ENCODE results near the gene GPR17. TPM values are rescaled to one million over a fixed set of nuclear protein-coding genes. Genes with fewer than 3 reads are reported as not detected.

Gene GPR17
- total RNA-seq, 4 donors from 2014 or later, result not detected

DNA sequence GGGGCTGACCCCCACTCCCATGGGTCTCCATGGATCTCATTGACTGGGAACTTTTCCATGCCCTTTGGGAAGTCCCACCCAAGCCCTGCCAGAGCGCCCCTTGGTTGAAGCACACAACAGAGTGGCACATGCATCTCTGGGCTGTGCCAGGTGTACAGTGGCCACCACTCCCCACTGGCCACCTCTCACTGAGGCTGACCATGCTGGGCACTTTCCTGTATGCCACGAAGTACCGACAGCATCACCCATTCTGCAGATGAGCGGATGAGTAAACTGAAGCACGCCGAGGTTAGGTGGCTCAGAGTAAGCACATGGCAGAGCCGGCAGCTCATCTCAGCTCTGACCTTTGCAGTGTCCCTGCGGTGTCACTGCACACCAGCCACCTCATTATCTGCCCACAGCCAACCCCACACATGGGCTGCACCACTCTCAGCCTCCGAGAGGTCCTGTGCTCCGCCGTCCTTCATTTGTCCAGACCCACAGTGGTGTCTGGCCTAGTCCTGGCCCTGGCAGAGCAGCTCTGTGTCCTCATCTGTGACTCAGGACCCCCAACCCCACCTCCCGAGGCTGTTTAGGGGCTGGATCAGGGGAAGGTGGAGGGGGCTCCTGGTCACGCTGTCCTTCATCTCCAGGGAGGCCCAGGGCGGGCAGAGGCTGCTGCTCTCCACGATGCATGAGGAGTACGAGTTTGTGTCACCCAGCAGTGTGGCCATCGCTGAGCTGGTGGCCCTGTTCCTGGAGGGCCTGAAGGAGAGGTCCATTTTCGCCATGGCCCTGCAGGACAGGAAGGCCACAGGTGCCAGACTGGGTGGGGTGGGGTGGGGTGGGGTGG lies 18.0 kb upstream of the GPR17 start:
- intact Hi-C loops (cut with DNase I), result no loop called here
- TF ChIP-seq, protein P1, sequence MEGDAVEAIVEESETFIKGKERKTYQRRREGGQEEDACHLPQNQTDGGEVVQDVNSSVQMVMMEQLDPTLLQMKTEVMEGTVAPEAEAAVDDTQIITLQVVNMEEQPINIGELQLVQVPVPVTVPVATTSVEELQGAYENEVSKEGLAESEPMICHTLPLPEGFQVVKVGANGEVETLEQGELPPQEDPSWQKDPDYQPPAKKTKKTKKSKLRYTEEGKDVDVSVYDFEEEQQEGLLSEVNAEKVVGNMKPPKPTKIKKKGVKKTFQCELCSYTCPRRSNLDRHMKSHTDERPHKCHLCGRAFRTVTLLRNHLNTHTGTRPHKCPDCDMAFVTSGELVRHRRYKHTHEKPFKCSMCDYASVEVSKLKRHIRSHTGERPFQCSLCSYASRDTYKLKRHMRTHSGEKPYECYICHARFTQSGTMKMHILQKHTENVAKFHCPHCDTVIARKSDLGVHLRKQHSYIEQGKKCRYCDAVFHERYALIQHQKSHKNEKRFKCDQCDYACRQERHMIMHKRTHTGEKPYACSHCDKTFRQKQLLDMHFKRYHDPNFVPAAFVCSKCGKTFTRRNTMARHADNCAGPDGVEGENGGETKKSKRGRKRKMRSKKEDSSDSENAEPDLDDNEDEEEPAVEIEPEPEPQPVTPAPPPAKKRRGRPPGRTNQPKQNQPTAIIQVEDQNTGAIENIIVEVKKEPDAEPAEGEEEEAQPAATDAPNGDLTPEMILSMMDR (IDR thresholded peaks at IDR 0.05), result no peak
- TF ChIP-seq POLR2A (IDR thresholded peaks at IDR 0.05), result no peak
- peaks cover 0 to 15% (median 0%) of the 10 kb centered on the region in 3 donors for H3K4me1 ChIP-seq

DNA sequence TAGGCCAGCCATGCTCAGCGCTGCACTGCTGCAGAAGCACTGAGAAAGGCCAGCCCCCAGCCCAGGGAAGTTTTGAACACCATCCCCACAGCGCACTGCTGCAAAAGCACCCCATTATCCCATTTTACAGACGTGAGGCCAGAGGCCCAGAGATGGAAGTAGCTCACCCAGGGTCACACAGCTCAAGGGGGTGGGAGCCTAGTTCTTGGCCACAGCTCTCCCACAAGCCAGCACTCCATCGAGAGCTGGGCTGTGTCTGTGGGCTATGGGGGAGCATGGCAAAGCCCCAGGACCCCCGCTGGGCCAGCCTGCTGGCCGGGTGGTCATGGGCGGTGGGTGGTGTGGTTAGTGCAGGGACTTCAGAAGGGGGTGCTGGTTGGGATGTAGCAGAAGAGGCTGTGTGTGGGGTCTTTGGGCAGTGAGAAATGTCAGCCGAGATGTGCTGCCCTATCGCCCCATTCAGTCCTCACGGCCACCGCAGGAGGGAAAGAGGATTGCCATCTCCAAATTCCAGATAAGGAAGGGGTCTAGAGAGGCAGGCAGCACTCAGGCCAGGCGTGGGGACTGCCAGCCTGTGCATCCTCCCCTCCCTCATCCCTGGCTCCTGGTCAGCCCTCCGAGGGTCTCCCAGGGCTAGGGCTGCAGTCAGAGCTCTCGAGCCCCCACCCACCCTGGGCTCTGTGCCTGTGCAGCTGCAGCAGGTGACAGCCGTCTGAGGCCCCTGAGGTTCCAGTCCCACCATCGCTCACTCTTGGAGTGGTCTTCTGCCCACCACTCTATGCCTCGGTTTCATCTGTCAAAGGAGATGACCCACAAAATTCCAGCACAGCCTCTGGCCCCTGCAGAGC lies 17.0 kb upstream of the GPR17 start:
- WGBS, 2 donors, result 80 to 81% methylated on average over 1 to 8 of the region's 17 CpGs
- DNase-seq, result no peak
- intact Hi-C loops (cut with DNase I), result no loop called here
- peaks cover 0 to 25% (median 7%) of the 10 kb centered on the region in 3 donors for H3K4me1 ChIP-seq
- H3K27me3 ChIP-seq, result peaks cover 0 to 29% (median 0%) of the 10 kb centered on the region in 4 donors
- no peaks in the 10 kb centered on the region for H3K36me3 ChIP-seq
- TF ChIP-seq, protein P1 (IDR thresholded peaks at IDR 0.05), result no peak
- no peak for TF ChIP-seq POLR2A (IDR thresholded peaks at IDR 0.05)
- H3K9me3 ChIP-seq, result no peaks in the 10 kb centered on the region
- no peak overlapping the region for H3K27ac ChIP-seq
- H3K4me3 ChIP-seq, result no peak overlapping the region

More for the DNA sequence above, 18.0 kb upstream of the GPR17 start:
- WGBS, 2 donors, result 80 to 96% methylated on average over 1 to 8 of the region's 18 CpGs
- Histone ChIP-seq H3K4me3 (no peak overlapping the region), H3K9me3 (no peaks in the 10 kb centered on the region), H3K36me3 (no peaks in the 10 kb centered on the region), H3K27ac (no peak overlapping the region), H3K27me3 (peaks cover 0 to 39% (median 0%) of the 10 kb centered on the region in 4 donors)
- DNase-seq, result no peak

DNA sequence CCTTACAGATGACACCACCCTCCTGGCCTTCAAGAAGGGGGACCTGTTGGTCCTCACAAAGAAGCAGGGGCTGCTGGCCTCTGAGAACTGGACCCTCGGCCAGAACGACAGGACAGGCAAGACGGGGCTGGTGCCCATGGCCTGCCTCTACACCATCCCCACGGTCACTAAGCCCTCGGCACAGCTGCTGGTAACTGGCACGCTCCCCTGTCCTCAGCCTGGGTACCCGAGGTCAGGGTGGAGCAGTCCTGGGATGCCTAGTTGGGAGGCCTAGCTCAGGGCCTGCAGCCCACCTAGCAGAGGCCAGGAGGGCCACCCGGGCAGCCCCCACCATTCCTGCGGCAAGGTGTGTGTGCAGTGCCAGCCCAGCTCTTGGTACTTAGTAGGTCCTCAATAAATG lies 16.3 kb upstream of the GPR17 start:
- TF ChIP-seq, protein P1 (IDR thresholded peaks at IDR 0.05), result no peak
- no peak for TF ChIP-seq POLR2A (IDR thresholded peaks at IDR 0.05)
- Histone ChIP-seq H3K27ac (no peak overlapping the region), H3K4me1 (peaks cover 0 to 31% (median 10%) of the 10 kb centered on the region in 3 donors), H3K27me3 (peaks cover 0 to 23% (median 0%) of the 10 kb centered on the region in 4 donors), H3K4me3 (no peak overlapping the region), H3K36me3 (no peaks in the 10 kb centered on the region), H3K9me3 (no peaks in the 10 kb centered on the region)
- WGBS, 2 donors, result 50% methylated on average over 4 of the region's 9 CpGs; no CpG with 5 or more reads in 1 of the 2 donors
- intact Hi-C loops (cut with DNase I), result no loop called here
- no peak for DNase-seq

DNA sequence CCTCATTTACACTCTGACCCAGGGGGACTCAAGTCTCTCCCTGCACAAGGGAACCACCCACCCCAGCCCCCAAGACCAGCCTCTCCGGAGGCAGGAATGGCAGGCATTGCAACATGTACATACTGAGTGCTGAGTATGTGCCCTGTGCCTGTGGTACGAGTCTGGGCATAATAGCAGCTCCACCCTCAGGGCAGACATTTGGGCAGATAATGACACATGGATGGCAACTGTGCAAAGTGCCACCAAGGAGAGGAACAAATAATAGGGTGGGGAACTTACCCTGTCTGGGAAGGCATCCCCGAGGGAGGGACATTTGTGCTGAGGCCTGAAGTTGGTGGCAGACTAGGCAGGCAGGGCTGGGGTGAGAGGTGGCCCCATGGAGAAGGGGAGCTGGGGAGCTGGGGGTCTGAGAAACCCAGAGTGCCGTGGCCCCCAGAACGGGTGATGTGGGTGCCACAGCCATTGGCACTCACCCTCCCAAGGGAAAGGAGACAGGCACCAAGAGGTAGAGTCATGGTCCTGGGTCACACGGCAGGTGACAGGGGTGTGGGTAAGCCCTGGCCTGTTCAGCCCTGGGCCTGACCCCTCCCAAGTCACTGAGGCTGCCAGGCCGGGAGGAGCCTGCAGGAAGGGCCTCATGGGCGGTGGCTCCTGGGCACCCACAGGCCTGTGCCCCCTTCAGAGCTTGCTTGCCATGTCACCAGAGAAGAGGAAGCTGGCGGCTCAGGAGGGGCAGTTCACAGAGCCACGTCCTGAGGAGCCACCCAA lies 15.7 kb upstream of the GPR17 start:
- Histone ChIP-seq H3K9me3 (no peaks in the 10 kb centered on the region), H3K27ac (no peak overlapping the region), H3K4me1 (peaks cover 0 to 31% (median 10%) of the 10 kb centered on the region in 3 donors), H3K36me3 (no peaks in the 10 kb centered on the region), H3K4me3 (no peak overlapping the region), H3K27me3 (peaks cover 0 to 16% (median 0%) of the 10 kb centered on the region in 4 donors)
- intact Hi-C loops (cut with DNase I), result no loop called here
- no peak for DNase-seq
- no peak for TF ChIP-seq POLR2A (IDR thresholded peaks at IDR 0.05)
- TF ChIP-seq, protein P1 (IDR thresholded peaks at IDR 0.05), result no peak
- WGBS, 2 donors, result 47 to 64% methylated on average over 2 to 7 of the region's 10 CpGs

Data from esophagus squamous epithelium (tissue), 5 donors.